GM12878 (cell line): ENCODE results near the gene TMED7. TPM values are rescaled to one million over a fixed set of nuclear protein-coding genes. Genes with fewer than 3 reads are reported as not detected.
A peak's percentile ranks its signal among the peaks of the same experiment; 100 is the strongest.

Experiments
- ATAC-seq: fragments of 200-7000 bp; cut with Tn5 transposase; 3 replicates; pipeline ENCODE4 v1.9.1; 2020; ENCODE audit warnings: mild to moderate bottlenecking, moderate library complexity
- BruUV-seq: library from RNA; stranded (reverse); fragments of 400-500 nt; replicated peaks from 2 replicates; lab custom pipeline; 2021; lab: Mats Ljungman, UMichigan
- CTCF ChIA-PET: fragments of 300-600 bp; sonication (Branson Sonifier 250); formaldehyde crosslinking; extraction: SDS; loops from one replicate; lab custom pipeline; 2021; ENCODE audit warnings: inconsistent platforms; lab: Yijun Ruan, JAX
- POLR2A ChIA-PET: fragments of 350-600 bp; formaldehyde crosslinking; extraction: SDS; loops from one replicate; lab custom pipeline; 2021; ENCODE audit warnings: inconsistent platforms; lab: Charles Lee
- RAD21 ChIA-PET: fragments of 300-600 bp; sonication (Branson Sonifier 250); formaldehyde crosslinking; loops from one replicate; lab custom pipeline; 2023; ENCODE audit warnings: antibody characterized with exemption; ENCODE audit not compliant: unreplicated experiment; lab: Charles Lee
- SMC1A ChIA-PET: fragments of 300-600 bp; sonication (Branson Sonifier 250); formaldehyde crosslinking; loops from one replicate; lab custom pipeline; 2023; ENCODE audit not compliant: unreplicated experiment, uncharacterized antibody; lab: Charles Lee
- DNase-seq: peaks from one replicate; pipeline ENCODE4 v3.0.0-alpha.2; 2011; ENCODE audit warnings: low read depth, low spot score
- FAIRE-seq: peaks from 3 replicates; lab custom pipeline; 2011; peaks lifted over from hg19 to GRCh38; lab: Jason Lieb, UNC
- H2AFZ ChIP-seq: 2 replicates; pipeline ENCODE4 v1.6.0; 2011; ENCODE audit warnings: low read depth, low read length, control low read depth; ENCODE audit not compliant: control insufficient read depth
- H3K27ac ChIP-seq: 2 replicates; pipeline ENCODE4 v1.5.1; 2011; ENCODE audit warnings: control low read depth; ENCODE audit not compliant: control insufficient read depth, insufficient read depth
- H3K27me3 ChIP-seq, 2 experiments: replicated peaks in 1 of 2; 2 replicates each; pipeline versions ENCODE4 v1.6.0 to v1.6.1; 2011; ENCODE audit warnings: low read length in 1 of 2; ENCODE audit not compliant: control insufficient read depth in 2 of 2, insufficient read depth in 2 of 2
- H3K36me3 ChIP-seq, 2 experiments: 2 replicates each; pipeline ENCODE4 v1.5.1; 2011; ENCODE audit warnings: low read length in 1 of 2; ENCODE audit not compliant: control insufficient read depth in 2 of 2, insufficient read depth in 2 of 2
- H3K4me1 ChIP-seq: 2 replicates; pipeline ENCODE4 v1.6.1; 2011; ENCODE audit warnings: mild to moderate bottlenecking, low read length, moderate library complexity, mixed read lengths; ENCODE audit not compliant: control insufficient read depth, insufficient read depth
- H3K4me2 ChIP-seq: 2 replicates; pipeline ENCODE4 v1.6.0; 2011; ENCODE audit warnings: control low read depth; ENCODE audit not compliant: control insufficient read depth, insufficient read depth
- H3K4me3 ChIP-seq: fragments of 200-600 bp; sonication (generic); 2 replicates; pipeline ENCODE4 v1.5.1; 2016
- H3K79me2 ChIP-seq: 2 replicates; pipeline ENCODE4 v1.6.0; 2011; ENCODE audit warnings: low read length; ENCODE audit not compliant: control insufficient read depth, insufficient read depth
- H3K9ac ChIP-seq: 2 replicates; pipeline ENCODE4 v1.8.0; 2011; ENCODE audit warnings: low read length, control low read depth, mixed read lengths; ENCODE audit not compliant: control insufficient read depth, insufficient read depth
- H3K9me3 ChIP-seq: replicated peaks from 3 replicates; pipeline ENCODE4 v1.5.1; 2011; ENCODE audit warnings: mild to moderate bottlenecking, low read length; ENCODE audit not compliant: control insufficient read depth, insufficient read depth
- H4K20me1 ChIP-seq: 2 replicates; pipeline ENCODE4 v1.6.0; 2011; ENCODE audit not compliant: control insufficient read depth, insufficient read depth
- CREM ChIP-seq: IDR thresholded peaks from 2 replicates; pipeline ENCODE4 v1.6.1; 2014; ENCODE audit warnings: antibody characterized with exemption, low read depth
- DPF2 ChIP-seq: fragments of 450-650 bp; IDR thresholded peaks from 2 replicates; pipeline ENCODE4 v1.6.1; 2017; ENCODE audit warnings: mild to moderate bottlenecking
- EED ChIP-seq: sonication (generic); IDR thresholded peaks from 2 replicates; pipeline ENCODE4 v1.6.1; 2016; ENCODE audit warnings: antibody characterized with exemption, low read depth
- FOXM1 ChIP-seq: IDR thresholded peaks from 2 replicates; pipeline ENCODE4 v1.6.1; 2012; ENCODE audit warnings: low read depth, mild to moderate bottlenecking, inconsistent platforms, low read length, moderate library complexity
- KAT2A ChIP-seq: conservative IDR thresholded peaks from 2 replicates; pipeline ENCODE4 v1.6.1; 2011; ENCODE audit warnings: low read depth, low read length; ENCODE audit not compliant: control insufficient read depth
- NFYB ChIP-seq: IDR thresholded peaks from 2 replicates; pipeline ENCODE4 v1.6.1; 2011; ENCODE audit warnings: low read depth, mild to moderate bottlenecking, low read length, improper control_type of control experiment, moderate library complexity; ENCODE audit not compliant: insufficient read depth
- PML ChIP-seq: IDR thresholded peaks from 2 replicates; pipeline ENCODE4 v1.6.1; 2012; ENCODE audit warnings: low read length, inconsistent platforms
- YBX1 ChIP-seq: fragments of 450-650 bp; IDR thresholded peaks from 2 replicates; pipeline ENCODE4 v1.6.1; 2016; ENCODE audit warnings: antibody characterized with exemption
- WGBS: methylation state at CpG from one replicate; pipeline ENCODE4 v1.1.6; 2016; ENCODE audit warnings: low lambda C conversion rate; ENCODE audit not compliant: insufficient replicate concordance, insufficient coverage; ENCODE audit errors: missing lambda C conversion rate; 5-methylcytosine and 5-hydroxymethylcytosine counted together
- in situ Hi-C: fragments of 300-500 bp; cut with MboI; formaldehyde crosslinking; loops from 9 replicates; pipeline ENCODE4 v1.14.3; 2018; ENCODE audit warnings: mixed read lengths
- intact Hi-C: fragments of 100-400 bp; cut with micrococcal nuclease; formaldehyde crosslinking; loops from one replicate; pipeline ENCODE4 v1.14.2; 2022; ENCODE audit not compliant: unreplicated experiment
- polyA plus RNA-seq, 11 experiments: library from polyadenylated mRNA; depleted of rRNA in 4 of 11; unstranded in 6 of 11; stranded (reverse) in 5 of 11; fragments of >200 nt; fragmentation: Nextera tagmentation in 4 of 11; fragmentation: Illumina TruSeq in 1 of 11; extraction: Ambion mirVana in 4 of 11; extraction: Trizol in 1 of 11; gene quantifications; 1 replicate in 1 of 11; 2 replicates in 10 of 11; pipeline versions ENCODE4 v1.2.1 to v1.2.3, GENCODE V29; 2011 to 2016; ENCODE audit warnings: inconsistent platforms in 2 of 11, missing spikeins in 2 of 11, low read depth in 1 of 11
- total RNA-seq, 4 experiments: library from RNA; depleted of rRNA in 3 of 4; stranded (reverse); fragments of >200 nt in 3 of 4; fragmentation: Illumina TruSeq in 1 of 4; extraction: Trizol in 1 of 4; gene quantifications; 2 replicates each; pipeline versions ENCODE4 v1.2.1 to v1.2.3, GENCODE V29; 2013 to 2021
- TF ChIP-seq, protein P1 (sequence below): fragments of 450-650 bp; IDR thresholded peaks from 2 replicates; pipeline ENCODE4 v1.6.1; 2014; ENCODE audit warnings: mild to moderate bottlenecking
- TF ChIP-seq, protein P2 (sequence below): IDR thresholded peaks from 2 replicates; pipeline ENCODE4 v1.6.1; 2011; ENCODE audit warnings: low read depth, mild to moderate bottlenecking, low read length, moderate library complexity, borderline replicate concordance; ENCODE audit errors: extremely low read depth
- TF ChIP-seq, protein P3 (sequence below): fragments of 450-650 bp; IDR thresholded peaks from 2 replicates; pipeline ENCODE4 v1.6.1; 2016; ENCODE audit warnings: mild to moderate bottlenecking
- TF ChIP-seq, protein P4 (sequence below): IDR thresholded peaks from 2 replicates; pipeline ENCODE4 v1.6.1; 2012; ENCODE audit warnings: mild to moderate bottlenecking, low read depth, low read length
- TF ChIP-seq, protein P5 (sequence below): fragments of 450-650 bp; IDR thresholded peaks from 2 replicates; pipeline ENCODE4 v1.6.1; 2017; ENCODE audit warnings: mild to moderate bottlenecking

Gene TMED7
- total and polyA plus RNA-seq, 10 of the 15 experiments (the other 5 are each of a cell fraction or from before 2014, with no cell fraction given) = 8.0 to 37.3 (median 25.2) TPM

DNA sequence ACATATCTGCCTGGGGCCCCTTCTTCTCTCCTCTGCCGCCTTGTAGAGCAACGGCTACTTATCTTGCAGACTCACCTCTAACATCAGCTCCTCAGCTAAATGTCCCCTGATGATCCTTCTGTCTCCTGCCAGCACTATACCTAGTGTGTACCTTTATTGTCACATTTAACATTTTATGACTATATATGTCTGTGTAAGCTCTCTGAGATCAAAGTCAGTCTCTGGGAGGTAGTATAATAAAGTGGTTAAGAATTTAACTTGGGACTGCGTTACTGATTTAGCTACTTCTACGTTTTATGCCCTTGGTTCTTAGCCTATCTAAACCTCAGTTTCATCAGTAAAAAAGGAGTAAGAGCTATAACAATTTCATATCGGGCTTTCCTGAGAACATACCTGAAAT lies 2.2 kb downstream of the TMED7 start:
- no peaks in the 10 kb centered on the region for H3K9me3 ChIP-seq
- H3K36me3 ChIP-seq = peaks cover 0 to 21% of the 10 kb centered on the region in 2 experiments; a peak in 2 of 4 replicates
- in situ Hi-C loops = no loop called here
- peak overlapping the region; percentile 91 for H3K4me3 ChIP-seq
- intact Hi-C loops = loop anchor here (2.0 kb wide), 2 partner anchors 17 to 81 kb away; no protein-coding TSS in a partner anchor
- H4K20me1 ChIP-seq = peaks cover 3% of the 10 kb centered on the region; the same call in 1 of the 2 replicates
- POLR2A ChIA-PET = interaction anchor here (1.2 to 4.0 kb wide), 9 partner anchors 7 to 81 kb away, joined by 3 to 27 read pairs (median 7); partner anchors contain the start of gene TICAM2
- SMC1A ChIA-PET = interaction anchor here (0.9 to 4.9 kb wide), 14 partner anchors 9 to 314 kb away, joined by 3 to 47 read pairs (median 6); partner anchors contain the start of genes FEM1C and TICAM2
- peak overlapping the region; percentile 9; the same call in 1 of the 2 replicates for H3K27ac ChIP-seq
- no peak for FAIRE-seq
- no peak overlapping the region for H2AFZ ChIP-seq
- no peaks in the 10 kb centered on the region for H3K27me3 ChIP-seq
- peaks cover 65% of the 10 kb centered on the region for H3K79me2 ChIP-seq
- WGBS = 23% methylated on average over 5 of the region's 5 CpGs
- BruUV-seq = no TSS peak
- no peak for ATAC-seq
- peak overlapping the region; percentile 90 for H3K4me2 ChIP-seq
- H3K9ac ChIP-seq = peak overlapping the region; percentile 90; the same call in 1 of the 2 replicates
- RAD21 ChIA-PET = interaction anchor here (0.6 to 1.7 kb wide), 16 partner anchors 9 to 1339 kb away, joined by 3 to 9 read pairs (median 4); partner anchors contain the start of genes FEM1C and TICAM2
- TF ChIP-seq, protein P1, sequence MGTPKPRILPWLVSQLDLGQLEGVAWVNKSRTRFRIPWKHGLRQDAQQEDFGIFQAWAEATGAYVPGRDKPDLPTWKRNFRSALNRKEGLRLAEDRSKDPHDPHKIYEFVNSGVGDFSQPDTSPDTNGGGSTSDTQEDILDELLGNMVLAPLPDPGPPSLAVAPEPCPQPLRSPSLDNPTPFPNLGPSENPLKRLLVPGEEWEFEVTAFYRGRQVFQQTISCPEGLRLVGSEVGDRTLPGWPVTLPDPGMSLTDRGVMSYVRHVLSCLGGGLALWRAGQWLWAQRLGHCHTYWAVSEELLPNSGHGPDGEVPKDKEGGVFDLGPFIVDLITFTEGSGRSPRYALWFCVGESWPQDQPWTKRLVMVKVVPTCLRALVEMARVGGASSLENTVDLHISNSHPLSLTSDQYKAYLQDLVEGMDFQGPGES = no peak
- no peak for TF ChIP-seq CREM
- TF ChIP-seq EED = no peak
- TF ChIP-seq NFYB = no peak
- TF ChIP-seq, protein P2, sequence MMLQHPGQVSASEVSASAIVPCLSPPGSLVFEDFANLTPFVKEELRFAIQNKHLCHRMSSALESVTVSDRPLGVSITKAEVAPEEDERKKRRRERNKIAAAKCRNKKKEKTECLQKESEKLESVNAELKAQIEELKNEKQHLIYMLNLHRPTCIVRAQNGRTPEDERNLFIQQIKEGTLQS = no peak
- TF ChIP-seq YBX1 = no peak
- TF ChIP-seq FOXM1 = no peak
- TF ChIP-seq, protein P3, sequence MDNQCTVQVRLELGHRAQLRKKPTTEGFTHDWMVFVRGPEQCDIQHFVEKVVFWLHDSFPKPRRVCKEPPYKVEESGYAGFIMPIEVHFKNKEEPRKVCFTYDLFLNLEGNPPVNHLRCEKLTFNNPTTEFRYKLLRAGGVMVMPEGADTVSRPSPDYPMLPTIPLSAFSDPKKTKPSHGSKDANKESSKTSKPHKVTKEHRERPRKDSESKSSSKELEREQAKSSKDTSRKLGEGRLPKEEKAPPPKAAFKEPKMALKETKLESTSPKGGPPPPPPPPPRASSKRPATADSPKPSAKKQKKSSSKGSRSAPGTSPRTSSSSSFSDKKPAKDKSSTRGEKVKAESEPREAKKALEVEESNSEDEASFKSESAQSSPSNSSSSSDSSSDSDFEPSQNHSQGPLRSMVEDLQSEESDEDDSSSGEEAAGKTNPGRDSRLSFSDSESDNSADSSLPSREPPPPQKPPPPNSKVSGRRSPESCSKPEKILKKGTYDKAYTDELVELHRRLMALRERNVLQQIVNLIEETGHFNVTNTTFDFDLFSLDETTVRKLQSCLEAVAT = no peak
- TF ChIP-seq KAT2A = no peak
- TF ChIP-seq DPF2 = no peak
- TF ChIP-seq, protein P4, sequence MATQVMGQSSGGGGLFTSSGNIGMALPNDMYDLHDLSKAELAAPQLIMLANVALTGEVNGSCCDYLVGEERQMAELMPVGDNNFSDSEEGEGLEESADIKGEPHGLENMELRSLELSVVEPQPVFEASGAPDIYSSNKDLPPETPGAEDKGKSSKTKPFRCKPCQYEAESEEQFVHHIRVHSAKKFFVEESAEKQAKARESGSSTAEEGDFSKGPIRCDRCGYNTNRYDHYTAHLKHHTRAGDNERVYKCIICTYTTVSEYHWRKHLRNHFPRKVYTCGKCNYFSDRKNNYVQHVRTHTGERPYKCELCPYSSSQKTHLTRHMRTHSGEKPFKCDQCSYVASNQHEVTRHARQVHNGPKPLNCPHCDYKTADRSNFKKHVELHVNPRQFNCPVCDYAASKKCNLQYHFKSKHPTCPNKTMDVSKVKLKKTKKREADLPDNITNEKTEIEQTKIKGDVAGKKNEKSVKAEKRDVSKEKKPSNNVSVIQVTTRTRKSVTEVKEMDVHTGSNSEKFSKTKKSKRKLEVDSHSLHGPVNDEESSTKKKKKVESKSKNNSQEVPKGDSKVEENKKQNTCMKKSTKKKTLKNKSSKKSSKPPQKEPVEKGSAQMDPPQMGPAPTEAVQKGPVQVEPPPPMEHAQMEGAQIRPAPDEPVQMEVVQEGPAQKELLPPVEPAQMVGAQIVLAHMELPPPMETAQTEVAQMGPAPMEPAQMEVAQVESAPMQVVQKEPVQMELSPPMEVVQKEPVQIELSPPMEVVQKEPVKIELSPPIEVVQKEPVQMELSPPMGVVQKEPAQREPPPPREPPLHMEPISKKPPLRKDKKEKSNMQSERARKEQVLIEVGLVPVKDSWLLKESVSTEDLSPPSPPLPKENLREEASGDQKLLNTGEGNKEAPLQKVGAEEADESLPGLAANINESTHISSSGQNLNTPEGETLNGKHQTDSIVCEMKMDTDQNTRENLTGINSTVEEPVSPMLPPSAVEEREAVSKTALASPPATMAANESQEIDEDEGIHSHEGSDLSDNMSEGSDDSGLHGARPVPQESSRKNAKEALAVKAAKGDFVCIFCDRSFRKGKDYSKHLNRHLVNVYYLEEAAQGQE = no peak
- TF ChIP-seq, protein P5, sequence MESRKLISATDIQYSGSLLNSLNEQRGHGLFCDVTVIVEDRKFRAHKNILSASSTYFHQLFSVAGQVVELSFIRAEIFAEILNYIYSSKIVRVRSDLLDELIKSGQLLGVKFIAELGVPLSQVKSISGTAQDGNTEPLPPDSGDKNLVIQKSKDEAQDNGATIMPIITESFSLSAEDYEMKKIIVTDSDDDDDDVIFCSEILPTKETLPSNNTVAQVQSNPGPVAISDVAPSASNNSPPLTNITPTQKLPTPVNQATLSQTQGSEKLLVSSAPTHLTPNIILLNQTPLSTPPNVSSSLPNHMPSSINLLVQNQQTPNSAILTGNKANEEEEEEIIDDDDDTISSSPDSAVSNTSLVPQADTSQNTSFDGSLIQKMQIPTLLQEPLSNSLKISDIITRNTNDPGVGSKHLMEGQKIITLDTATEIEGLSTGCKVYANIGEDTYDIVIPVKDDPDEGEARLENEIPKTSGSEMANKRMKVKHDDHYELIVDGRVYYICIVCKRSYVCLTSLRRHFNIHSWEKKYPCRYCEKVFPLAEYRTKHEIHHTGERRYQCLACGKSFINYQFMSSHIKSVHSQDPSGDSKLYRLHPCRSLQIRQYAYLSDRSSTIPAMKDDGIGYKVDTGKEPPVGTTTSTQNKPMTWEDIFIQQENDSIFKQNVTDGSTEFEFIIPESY = no peak
- TF ChIP-seq PML = no peak
- TF ChIP-seq, all 136 proteins: peak for 0
- peaks cover 5% of the 10 kb centered on the region; the same call in 1 of the 2 replicates for H3K4me1 ChIP-seq
- DNase-seq = no peak
- CTCF ChIA-PET = interaction anchor here (0.7 to 3.6 kb wide), 13 partner anchors 9 to 409 kb away, joined by 3 to 27 read pairs (median 6); partner anchors contain the start of genes ARL14EPL, FEM1C and TICAM2
